Breast epithelium (tissue), 3 donors: ENCODE data around the gene PNKP.

Experiments used
- CTCF ChIP-seq, 3 donors: fragments of 450-650 bp; IDR thresholded peaks; one replicate each; pipeline ENCODE4 v1.5.1; 2016 to 2017; ENCODE audit warnings: antibody characterized with exemption in 3 of 3, mild to moderate bottlenecking in 3 of 3, moderate library complexity in 3 of 3
- POLR2A ChIP-seq: fragments of 450-650 bp; IDR thresholded peaks from one replicate; pipeline ENCODE4 v1.6.1; 2016; ENCODE audit warnings: antibody characterized with exemption, mild to moderate bottlenecking, moderate library complexity

GRCh38 chr19:49863935-49864320 is 3.4 kb downstream of the PNKP start:
- TF ChIP-seq CTCF (IDR thresholded peaks at IDR 0.05) (no peak), POLR2A (no peak)
